SH-SY5Y (cell line): ENCODE measurements around the gene DOCK2.

Source experiments
- GATA2 ChIP-seq: IDR thresholded peaks from 2 replicates; pipeline ENCODE4 v1.6.1; 2011; ENCODE audit warnings: mild to moderate bottlenecking, low read depth, low read length
- GATA3 ChIP-seq: IDR thresholded peaks from 2 replicates; pipeline ENCODE4 v1.6.1; 2011; ENCODE audit warnings: low read depth, mild to moderate bottlenecking, low read length, moderate library complexity

DNA sequence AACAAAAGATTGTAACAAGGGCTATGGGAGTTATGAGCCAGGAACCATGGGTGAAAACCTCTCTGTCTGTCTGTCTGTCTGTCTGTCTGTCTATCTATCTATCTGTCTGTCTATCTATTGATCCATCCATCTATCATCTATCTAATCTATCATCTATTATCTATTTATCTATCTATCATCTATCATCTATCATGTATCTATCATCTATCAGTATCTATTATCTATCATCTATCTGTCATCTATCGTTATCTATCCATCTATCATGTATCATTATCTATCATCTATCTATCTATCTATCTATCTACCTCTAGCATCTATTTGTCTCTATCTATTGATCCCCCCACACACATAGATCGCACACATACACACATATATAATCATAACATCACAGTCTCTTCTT lies 230.3 kb downstream of the DOCK2 start:
- TF ChIP-seq GATA3 (no peak), GATA2 (no peak)
